ENCODE data around the gene WNT9A. TPM values are rescaled to one million over a fixed set of nuclear protein-coding genes. Genes with fewer than 3 reads are reported as not detected.

WNT9A gene
- total RNA-seq, 2 donors from 2014 or later: 1.4 to 2.0 TPM

- DNase-seq (ENCODE audit: low spot score): no peak
These were observed 30.4 kb downstream of the WNT9A start for GRCh38 chr1:227917081-227917950.

GRCh38 chr1:227916655-227917054 is 31.1 kb downstream of the WNT9A start:
- Histone ChIP-seq H3K4me1 (replicated peaks) (no peaks in the 10 kb centered on the region), H3K4me3 (no peak overlapping the region), H3K27me3 (replicated peaks; ENCODE audit: insufficient read depth) (no peaks in the 10 kb centered on the region), H3K9me3 (no peaks in the 10 kb centered on the region), H3K27ac (no peak overlapping the region), H3K36me3 (no peaks in the 10 kb centered on the region)
- WGBS: 91% methylated on average over 4 of the region's 4 CpGs
- TF ChIP-seq, protein P1, sequence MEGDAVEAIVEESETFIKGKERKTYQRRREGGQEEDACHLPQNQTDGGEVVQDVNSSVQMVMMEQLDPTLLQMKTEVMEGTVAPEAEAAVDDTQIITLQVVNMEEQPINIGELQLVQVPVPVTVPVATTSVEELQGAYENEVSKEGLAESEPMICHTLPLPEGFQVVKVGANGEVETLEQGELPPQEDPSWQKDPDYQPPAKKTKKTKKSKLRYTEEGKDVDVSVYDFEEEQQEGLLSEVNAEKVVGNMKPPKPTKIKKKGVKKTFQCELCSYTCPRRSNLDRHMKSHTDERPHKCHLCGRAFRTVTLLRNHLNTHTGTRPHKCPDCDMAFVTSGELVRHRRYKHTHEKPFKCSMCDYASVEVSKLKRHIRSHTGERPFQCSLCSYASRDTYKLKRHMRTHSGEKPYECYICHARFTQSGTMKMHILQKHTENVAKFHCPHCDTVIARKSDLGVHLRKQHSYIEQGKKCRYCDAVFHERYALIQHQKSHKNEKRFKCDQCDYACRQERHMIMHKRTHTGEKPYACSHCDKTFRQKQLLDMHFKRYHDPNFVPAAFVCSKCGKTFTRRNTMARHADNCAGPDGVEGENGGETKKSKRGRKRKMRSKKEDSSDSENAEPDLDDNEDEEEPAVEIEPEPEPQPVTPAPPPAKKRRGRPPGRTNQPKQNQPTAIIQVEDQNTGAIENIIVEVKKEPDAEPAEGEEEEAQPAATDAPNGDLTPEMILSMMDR (IDR thresholded peaks at IDR 0.05): no peak
- no peak for TF ChIP-seq POLR2A (IDR thresholded peaks at IDR 0.05)
- no peak for TF ChIP-seq POLR2AphosphoS5 (IDR thresholded peaks at IDR 0.05)
- DNase-seq (ENCODE audit: low spot score): no peak
- intact Hi-C loops (cut with DNase I): no loop called here

More at GRCh38 chr1:227917081-227917950, 30.4 kb downstream of the WNT9A start:
- H3K27me3 ChIP-seq (replicated peaks; ENCODE audit: insufficient read depth): no peaks in the 10 kb centered on the region
- H3K4me3 ChIP-seq: no peak overlapping the region
- H3K4me1 ChIP-seq (replicated peaks): no peaks in the 10 kb centered on the region
- H3K36me3 ChIP-seq: no peaks in the 10 kb centered on the region
- no peak overlapping the region for H3K27ac ChIP-seq
- no peaks in the 10 kb centered on the region for H3K9me3 ChIP-seq
- TF ChIP-seq, protein P1 (IDR thresholded peaks at IDR 0.05): no peak
- TF ChIP-seq POLR2A (IDR thresholded peaks at IDR 0.05) (no peak), POLR2AphosphoS5 (IDR thresholded peaks at IDR 0.05) (no peak)
- 58% methylated on average over 15 of the region's 15 CpGs for WGBS
- intact Hi-C loops (cut with DNase I): no loop called here

- intact Hi-C loops (cut with DNase I): no loop called here
- TF ChIP-seq POLR2AphosphoS5 (IDR thresholded peaks at IDR 0.05) (no peak), POLR2A (IDR thresholded peaks at IDR 0.05) (no peak)
- TF ChIP-seq, protein P1 (IDR thresholded peaks at IDR 0.05): no peak
- WGBS: 53% methylated on average over 22 of the region's 22 CpGs
- no peak overlapping the region for H3K27ac ChIP-seq
- H3K4me3 ChIP-seq: no peak overlapping the region
- peak; percentile 14 for DNase-seq (ENCODE audit: low spot score)
- H3K9me3 ChIP-seq: no peaks in the 10 kb centered on the region
- no peaks in the 10 kb centered on the region for H3K27me3 ChIP-seq (replicated peaks; ENCODE audit: insufficient read depth)
- no peaks in the 10 kb centered on the region for H3K36me3 ChIP-seq
- no peaks in the 10 kb centered on the region for H3K4me1 ChIP-seq (replicated peaks)
These were observed 31.9 kb downstream of the WNT9A start for GRCh38 chr1:227915564-227916553.

GRCh38 chr1:227914801-227915563 is 32.8 kb downstream of the WNT9A start:
- 91% methylated on average over 6 of the region's 7 CpGs for WGBS
- TF ChIP-seq POLR2A (IDR thresholded peaks at IDR 0.05) (no peak), POLR2AphosphoS5 (IDR thresholded peaks at IDR 0.05) (no peak)
- TF ChIP-seq, protein P1 (IDR thresholded peaks at IDR 0.05): no peak
- Histone ChIP-seq H3K27me3 (replicated peaks; ENCODE audit: insufficient read depth) (no peaks in the 10 kb centered on the region), H3K9me3 (no peaks in the 10 kb centered on the region), H3K27ac (no peak overlapping the region), H3K36me3 (no peaks in the 10 kb centered on the region), H3K4me3 (no peak overlapping the region), H3K4me1 (replicated peaks) (no peaks in the 10 kb centered on the region)
- DNase-seq (ENCODE audit: low spot score): no peak
- intact Hi-C loops (cut with DNase I): no loop called here
